ENCODE data around the gene VSTM4.

Gene VSTM4

GRCh38 chr10:49007129-49007528 lies 108.2 kb downstream of the VSTM4 start:
- no peak for DNase-seq (ENCODE audit: low read depth in 2 of 2)

- no peak for DNase-seq (ENCODE audit: low read depth in 2 of 2)
These were observed 110.1 kb downstream of the VSTM4 start for GRCh38 chr10:49005270-49005669.

GRCh38 chr10:49001870-49002672 lies 113.3 kb downstream of the VSTM4 start:
- no peak for DNase-seq (ENCODE audit: low read depth in 2 of 2)

- no peak for DNase-seq (ENCODE audit: low read depth in 2 of 2)
These were observed 113.9 kb downstream of the VSTM4 start for GRCh38 chr10:49001402-49001801.

- no peak for DNase-seq (ENCODE audit: low read depth in 2 of 2)
These were observed 114.6 kb downstream of the VSTM4 start for GRCh38 chr10:49000437-49001398.

GRCh38 chr10:48999346-48999745 lies 116.0 kb downstream of the VSTM4 start:
- DNase-seq (ENCODE audit: low read depth in 2 of 2): no peak

GRCh38 chr10:48996329-48996728 lies 119.0 kb downstream of the VSTM4 start:
- no peak for DNase-seq (ENCODE audit: low read depth in 2 of 2)

GRCh38 chr10:48993627-48994026 lies 121.7 kb downstream of the VSTM4 start:
- DNase-seq (ENCODE audit: low read depth in 2 of 2): no peak

- DNase-seq (ENCODE audit: low read depth in 2 of 2): no peak
These were observed 125.1 kb downstream of the VSTM4 start for GRCh38 chr10:48990226-48990625.

GRCh38 chr10:48985621-48986158 lies 129.6 kb downstream of the VSTM4 start:
- DNase-seq (ENCODE audit: low read depth in 2 of 2): no peak

- DNase-seq (ENCODE audit: low read depth in 2 of 2): no peak
These were observed 131.5 kb downstream of the VSTM4 start for GRCh38 chr10:48983648-48984351.

- DNase-seq (ENCODE audit: low read depth in 2 of 2): no peak
These were observed 132.7 kb downstream of the VSTM4 start for GRCh38 chr10:48982584-48982983.

DNA sequence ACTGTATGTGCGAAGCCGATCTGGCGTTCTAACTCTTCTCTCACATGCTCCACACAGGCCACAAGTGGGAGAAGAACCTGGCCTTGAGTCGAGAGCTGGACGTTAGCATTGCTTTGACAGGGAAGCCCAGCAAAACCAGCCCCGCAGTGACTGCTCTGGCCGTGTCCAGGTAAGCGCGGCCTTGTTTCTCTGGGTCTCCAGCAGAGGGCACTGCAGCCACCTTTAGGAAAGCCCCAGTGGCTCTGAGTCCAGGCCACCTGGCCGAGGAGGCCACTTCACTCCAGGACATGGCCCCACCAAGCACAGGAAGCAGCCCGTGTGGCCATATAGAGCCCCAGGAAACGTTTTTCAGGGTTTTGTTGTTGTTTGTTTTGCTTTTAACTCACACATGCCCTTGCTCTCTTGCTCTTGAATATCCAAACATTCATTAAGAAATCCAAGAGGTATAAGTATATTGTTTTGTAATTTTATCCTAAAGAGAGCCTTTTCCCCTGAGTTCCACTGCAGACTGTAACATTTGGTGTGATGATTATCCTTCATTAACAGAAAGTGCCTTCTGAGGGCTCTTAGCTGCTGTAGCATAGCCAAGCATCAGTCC lies 133.9 kb downstream of the VSTM4 start:
- no peak for DNase-seq (ENCODE audit: low read depth in 2 of 2)

DNA sequence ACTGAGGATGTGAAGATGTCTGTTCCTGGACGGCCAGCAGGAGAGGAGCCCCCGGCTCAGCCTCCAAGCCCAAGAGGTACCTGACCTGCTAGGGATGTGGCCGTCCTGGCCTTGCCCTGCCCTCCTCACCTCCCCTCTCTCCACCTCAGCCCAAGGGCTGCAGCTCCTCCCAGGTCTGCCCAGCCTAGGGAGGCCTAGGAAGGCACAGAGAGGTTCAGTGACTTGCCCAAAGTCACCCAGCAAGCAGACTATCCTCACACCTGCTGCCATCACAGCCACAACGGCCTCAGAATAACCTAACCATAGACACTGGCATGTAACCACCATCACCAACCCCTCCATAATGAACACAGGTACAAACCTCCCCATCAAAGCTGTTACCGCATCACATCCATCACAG lies 137.0 kb downstream of the VSTM4 start:
- DNase-seq (ENCODE audit: low read depth in 2 of 2): no peak

- no peak for DNase-seq (ENCODE audit: low read depth in 2 of 2)
These were observed 139.1 kb downstream of the VSTM4 start for GRCh38 chr10:48976196-48976595.

DNA sequence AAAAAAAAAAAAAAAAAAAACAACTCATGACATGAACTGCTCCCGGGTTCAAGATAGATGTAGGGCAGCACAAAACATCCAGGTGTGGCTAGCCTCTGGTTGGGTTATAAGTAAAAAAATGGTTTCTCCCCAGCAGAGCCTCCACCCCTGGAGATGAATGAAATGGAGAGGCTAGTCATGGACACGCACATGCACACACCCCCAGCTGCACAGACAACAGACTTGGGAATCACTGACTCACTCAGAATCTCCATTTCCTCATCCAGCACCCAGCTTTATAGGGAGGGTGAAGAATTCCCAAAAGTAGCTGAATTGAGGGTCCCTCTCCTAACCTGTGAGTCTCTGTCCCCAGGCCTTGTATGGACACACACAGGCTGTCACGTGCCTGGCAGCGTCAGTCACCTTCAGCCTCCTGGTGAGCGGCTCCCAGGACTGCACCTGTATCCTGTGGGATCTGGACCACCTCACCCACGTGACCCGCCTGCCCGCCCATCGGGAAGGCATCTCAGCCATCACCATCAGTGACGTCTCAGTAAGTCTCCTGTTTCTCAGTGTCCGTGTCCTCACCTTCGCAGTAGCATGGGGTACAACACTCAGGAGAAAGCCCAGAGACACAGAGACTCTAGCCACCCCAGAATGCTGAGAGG lies 140.7 kb downstream of the VSTM4 start:
- no peak for DNase-seq (ENCODE audit: low read depth in 2 of 2)

DNA sequence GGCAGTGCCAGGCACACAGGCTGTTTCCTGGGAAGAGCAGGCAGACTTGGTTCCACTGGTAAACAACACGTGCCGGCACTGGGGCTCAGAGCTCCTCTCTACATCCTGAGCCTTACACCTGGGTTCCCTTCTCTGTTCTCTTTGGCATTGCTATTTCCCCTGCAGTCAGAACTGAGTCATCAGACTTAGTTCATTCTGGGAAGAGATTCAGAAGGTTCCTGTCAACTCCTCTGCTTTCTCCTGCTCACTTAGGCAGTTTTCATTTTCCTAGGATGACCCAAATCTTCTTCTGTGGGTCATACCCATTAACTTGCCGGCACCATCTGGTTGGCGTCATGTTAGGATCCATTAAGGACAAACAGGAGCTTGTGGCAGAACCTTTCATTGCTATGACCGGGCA lies 142.3 kb downstream of the VSTM4 start:
- DNase-seq (ENCODE audit: low read depth in 2 of 2): no peak

DNA sequence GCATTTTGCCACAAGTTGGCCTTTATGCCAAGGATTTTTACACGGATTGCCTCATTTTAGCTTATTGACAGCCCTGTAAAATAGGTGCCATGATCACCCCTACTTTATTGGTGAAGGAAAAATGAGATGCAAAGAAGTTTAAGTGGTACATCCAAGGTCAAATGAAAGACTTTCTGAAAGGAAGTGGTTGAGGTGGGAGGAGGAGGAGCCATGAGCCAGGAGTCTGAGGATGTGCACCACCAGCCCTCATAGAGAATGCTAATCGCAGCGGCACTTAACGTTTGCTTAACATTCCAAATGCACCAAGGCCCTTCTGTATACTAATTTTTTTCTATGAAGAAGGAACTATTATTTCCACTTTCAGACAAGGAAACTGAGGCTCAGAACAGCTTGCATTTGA lies 144.7 kb downstream of the VSTM4 start:
- no peak for DNase-seq (ENCODE audit: low read depth in 2 of 2)

DNA sequence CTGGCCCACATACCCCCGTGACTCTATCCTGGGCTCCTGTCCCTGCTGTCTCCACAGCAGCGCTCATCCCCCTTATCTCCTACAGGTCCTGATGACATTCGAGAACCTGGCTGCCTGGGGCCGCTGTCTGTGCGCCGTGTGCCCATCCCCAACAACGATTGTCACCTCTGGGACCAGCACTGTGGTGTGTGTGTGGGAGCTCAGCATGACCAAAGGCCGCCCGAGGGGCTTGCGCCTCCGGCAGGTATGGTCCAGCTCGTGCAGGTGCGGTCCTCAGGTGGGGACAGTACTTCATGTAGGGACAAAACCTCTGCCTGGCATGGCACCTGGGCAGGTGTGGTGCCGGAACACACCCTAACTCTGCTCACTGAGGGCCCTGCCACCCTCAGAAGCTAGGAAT lies 145.3 kb downstream of the VSTM4 start:
- no peak for DNase-seq (ENCODE audit: low read depth in 2 of 2)

- no peak for DNase-seq (ENCODE audit: low read depth in 2 of 2)
These were observed 147.3 kb downstream of the VSTM4 start for GRCh38 chr10:48968036-48968435.

GRCh38 chr10:48965460-48965859 lies 149.9 kb downstream of the VSTM4 start:
- DNase-seq (ENCODE audit: low read depth in 2 of 2): no peak
